ENCODE results near the gene USP53. TPM values are rescaled to one million over a fixed set of nuclear protein-coding genes. Genes with fewer than 3 reads are reported as not detected.

USP53 gene
- total and polyA plus RNA-seq, 2 of the 13 experiments (the other 11 are each of a cell fraction or from before 2014, with no cell fraction given), result 5.3 to 8.1 TPM

DNA sequence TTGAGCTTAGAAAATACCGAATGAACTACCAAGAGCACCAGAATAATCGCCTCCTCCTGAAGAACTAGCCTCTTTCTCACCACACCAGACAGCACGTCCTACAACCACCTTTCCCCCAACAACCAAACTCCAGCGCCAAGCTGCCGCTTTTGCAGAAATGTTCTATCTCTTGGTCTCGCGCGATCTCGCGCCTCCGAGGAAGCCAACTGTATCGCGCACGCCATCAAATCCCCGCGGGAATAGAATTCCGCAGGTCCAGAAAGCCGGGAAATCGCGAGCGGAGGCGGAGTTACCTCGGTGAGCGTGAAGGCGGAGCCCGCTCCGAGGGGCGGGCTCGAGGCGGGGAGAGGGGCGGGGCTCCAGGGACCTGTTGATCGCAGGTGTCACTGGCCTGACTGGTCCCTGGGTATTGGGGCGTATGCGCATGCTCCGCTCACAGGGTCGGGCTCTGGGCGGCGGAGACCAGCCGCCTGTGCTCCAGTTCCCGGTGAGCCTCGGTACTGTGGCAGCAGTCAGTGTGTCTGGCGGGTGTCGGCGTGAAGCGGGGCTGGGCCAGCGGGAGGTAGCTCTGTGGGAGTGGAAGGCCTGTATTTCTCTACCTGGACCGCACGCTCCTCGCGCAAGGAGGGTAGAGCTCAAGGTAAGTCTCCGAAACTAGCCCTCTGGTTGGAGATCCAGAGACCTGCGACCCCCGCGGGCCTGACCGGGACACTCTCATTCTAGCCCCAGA, at the start of gene USP53 (continued):
- peak; percentile 89; the same call in 1 of the 2 replicates for TF ChIP-seq ARID4A (CRISPR knock-in tag; IDR thresholded peaks at IDR 0.05; ENCODE audit: borderline replicate concordance)
- no peak for TF ChIP-seq ZBTB14 (CRISPR knock-in tag; IDR thresholded peaks at IDR 0.05)
- TF ChIP-seq BCL3 (CRISPR knock-in tag; IDR thresholded peaks at IDR 0.05), result peak; percentile 85; the same call in 1 of the 2 replicates
- peak; percentile 45 for TF ChIP-seq ARNT2 (CRISPR knock-in tag; IDR thresholded peaks at IDR 0.05; ENCODE audit: low read depth)
- TF ChIP-seq, protein P1, sequence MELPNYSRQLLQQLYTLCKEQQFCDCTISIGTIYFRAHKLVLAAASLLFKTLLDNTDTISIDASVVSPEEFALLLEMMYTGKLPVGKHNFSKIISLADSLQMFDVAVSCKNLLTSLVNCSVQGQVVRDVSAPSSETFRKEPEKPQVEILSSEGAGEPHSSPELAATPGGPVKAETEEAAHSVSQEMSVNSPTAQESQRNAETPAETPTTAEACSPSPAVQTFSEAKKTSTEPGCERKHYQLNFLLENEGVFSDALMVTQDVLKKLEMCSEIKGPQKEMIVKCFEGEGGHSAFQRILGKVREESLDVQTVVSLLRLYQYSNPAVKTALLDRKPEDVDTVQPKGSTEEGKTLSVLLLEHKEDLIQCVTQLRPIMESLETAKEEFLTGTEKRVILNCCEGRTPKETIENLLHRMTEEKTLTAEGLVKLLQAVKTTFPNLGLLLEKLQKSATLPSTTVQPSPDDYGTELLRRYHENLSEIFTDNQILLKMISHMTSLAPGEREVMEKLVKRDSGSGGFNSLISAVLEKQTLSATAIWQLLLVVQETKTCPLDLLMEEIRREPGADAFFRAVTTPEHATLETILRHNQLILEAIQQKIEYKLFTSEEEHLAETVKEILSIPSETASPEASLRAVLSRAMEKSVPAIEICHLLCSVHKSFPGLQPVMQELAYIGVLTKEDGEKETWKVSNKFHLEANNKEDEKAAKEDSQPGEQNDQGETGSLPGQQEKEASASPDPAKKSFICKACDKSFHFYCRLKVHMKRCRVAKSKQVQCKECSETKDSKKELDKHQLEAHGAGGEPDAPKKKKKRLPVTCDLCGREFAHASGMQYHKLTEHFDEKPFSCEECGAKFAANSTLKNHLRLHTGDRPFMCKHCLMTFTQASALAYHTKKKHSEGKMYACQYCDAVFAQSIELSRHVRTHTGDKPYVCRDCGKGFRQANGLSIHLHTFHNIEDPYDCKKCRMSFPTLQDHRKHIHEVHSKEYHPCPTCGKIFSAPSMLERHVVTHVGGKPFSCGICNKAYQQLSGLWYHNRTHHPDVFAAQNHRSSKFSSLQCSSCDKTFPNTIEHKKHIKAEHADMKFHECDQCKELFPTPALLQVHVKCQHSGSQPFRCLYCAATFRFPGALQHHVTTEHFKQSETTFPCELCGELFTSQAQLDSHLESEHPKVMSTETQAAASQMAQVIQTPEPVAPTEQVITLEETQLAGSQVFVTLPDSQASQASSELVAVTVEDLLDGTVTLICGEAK (IDR thresholded peaks at IDR 0.05), result no peak
- TF ChIP-seq, protein P1 (CRISPR knock-in tag; IDR thresholded peaks at IDR 0.05), result peak; percentile 69
- no peak for TF ChIP-seq BRCA1 (CRISPR knock-in tag; IDR thresholded peaks at IDR 0.05)
- TF ChIP-seq, protein P2, sequence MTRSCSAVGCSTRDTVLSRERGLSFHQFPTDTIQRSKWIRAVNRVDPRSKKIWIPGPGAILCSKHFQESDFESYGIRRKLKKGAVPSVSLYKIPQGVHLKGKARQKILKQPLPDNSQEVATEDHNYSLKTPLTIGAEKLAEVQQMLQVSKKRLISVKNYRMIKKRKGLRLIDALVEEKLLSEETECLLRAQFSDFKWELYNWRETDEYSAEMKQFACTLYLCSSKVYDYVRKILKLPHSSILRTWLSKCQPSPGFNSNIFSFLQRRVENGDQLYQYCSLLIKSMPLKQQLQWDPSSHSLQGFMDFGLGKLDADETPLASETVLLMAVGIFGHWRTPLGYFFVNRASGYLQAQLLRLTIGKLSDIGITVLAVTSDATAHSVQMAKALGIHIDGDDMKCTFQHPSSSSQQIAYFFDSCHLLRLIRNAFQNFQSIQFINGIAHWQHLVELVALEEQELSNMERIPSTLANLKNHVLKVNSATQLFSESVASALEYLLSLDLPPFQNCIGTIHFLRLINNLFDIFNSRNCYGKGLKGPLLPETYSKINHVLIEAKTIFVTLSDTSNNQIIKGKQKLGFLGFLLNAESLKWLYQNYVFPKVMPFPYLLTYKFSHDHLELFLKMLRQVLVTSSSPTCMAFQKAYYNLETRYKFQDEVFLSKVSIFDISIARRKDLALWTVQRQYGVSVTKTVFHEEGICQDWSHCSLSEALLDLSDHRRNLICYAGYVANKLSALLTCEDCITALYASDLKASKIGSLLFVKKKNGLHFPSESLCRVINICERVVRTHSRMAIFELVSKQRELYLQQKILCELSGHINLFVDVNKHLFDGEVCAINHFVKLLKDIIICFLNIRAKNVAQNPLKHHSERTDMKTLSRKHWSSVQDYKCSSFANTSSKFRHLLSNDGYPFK (CRISPR knock-in tag; IDR thresholded peaks at IDR 0.05; ENCODE audit: borderline replicate concordance), result peak; percentile 86; the same call in 1 of the 2 replicates
